GOT3 (cell line): Measurements from ENCODE around the gene TLN1.

Experiments used
- DNase-seq: peaks from one replicate; lab custom pipeline; 2025; ENCODE audit warnings: mixed read lengths; lab: John Stamatoyannopoulos, UW

Gene TLN1, protein sequence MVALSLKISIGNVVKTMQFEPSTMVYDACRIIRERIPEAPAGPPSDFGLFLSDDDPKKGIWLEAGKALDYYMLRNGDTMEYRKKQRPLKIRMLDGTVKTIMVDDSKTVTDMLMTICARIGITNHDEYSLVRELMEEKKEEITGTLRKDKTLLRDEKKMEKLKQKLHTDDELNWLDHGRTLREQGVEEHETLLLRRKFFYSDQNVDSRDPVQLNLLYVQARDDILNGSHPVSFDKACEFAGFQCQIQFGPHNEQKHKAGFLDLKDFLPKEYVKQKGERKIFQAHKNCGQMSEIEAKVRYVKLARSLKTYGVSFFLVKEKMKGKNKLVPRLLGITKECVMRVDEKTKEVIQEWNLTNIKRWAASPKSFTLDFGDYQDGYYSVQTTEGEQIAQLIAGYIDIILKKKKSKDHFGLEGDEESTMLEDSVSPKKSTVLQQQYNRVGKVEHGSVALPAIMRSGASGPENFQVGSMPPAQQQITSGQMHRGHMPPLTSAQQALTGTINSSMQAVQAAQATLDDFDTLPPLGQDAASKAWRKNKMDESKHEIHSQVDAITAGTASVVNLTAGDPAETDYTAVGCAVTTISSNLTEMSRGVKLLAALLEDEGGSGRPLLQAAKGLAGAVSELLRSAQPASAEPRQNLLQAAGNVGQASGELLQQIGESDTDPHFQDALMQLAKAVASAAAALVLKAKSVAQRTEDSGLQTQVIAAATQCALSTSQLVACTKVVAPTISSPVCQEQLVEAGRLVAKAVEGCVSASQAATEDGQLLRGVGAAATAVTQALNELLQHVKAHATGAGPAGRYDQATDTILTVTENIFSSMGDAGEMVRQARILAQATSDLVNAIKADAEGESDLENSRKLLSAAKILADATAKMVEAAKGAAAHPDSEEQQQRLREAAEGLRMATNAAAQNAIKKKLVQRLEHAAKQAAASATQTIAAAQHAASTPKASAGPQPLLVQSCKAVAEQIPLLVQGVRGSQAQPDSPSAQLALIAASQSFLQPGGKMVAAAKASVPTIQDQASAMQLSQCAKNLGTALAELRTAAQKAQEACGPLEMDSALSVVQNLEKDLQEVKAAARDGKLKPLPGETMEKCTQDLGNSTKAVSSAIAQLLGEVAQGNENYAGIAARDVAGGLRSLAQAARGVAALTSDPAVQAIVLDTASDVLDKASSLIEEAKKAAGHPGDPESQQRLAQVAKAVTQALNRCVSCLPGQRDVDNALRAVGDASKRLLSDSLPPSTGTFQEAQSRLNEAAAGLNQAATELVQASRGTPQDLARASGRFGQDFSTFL (N-terminal part only)

GRCh38 chr9:35732185-35732799 is at the start of gene TLN1, which contains the start of gene CREB3:
TSS of gene TLN1 (minus strand) at chr9:35732195. CDS start at chr9:35725694, 6,501 bp downstream.
TSS of gene CREB3 (plus strand) at chr9:35732666. CDS start at chr9:35732773, 107 bp downstream.
- DNase-seq, result peak; percentile 86

GRCh38 chr9:35781066-35781465 is 49.1 kb upstream of the TLN1 start:
- DNase-seq, result no peak

DNA sequence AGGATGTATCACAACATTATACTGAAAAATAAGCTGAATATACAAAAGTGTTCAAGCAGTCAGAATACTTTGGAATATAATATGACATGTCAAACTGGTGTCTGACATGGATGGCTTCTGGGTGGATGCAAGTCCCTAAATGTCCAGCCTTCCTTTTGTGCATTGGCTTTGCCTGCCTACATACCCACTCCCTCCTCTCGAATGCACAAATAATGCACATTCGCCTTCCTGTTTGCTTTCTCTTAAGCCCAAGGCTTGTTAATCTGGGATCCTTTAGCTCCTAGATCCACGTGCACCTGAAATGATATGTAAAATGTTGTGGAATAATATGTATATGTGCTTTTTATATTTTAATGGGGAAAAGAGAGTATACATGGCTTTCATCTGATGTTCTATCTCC is 46.5 kb upstream of the TLN1 start:
- DNase-seq, result no peak

GRCh38 chr9:35776018-35776417 is 44.0 kb upstream of the TLN1 start:
- no peak for DNase-seq

DNA sequence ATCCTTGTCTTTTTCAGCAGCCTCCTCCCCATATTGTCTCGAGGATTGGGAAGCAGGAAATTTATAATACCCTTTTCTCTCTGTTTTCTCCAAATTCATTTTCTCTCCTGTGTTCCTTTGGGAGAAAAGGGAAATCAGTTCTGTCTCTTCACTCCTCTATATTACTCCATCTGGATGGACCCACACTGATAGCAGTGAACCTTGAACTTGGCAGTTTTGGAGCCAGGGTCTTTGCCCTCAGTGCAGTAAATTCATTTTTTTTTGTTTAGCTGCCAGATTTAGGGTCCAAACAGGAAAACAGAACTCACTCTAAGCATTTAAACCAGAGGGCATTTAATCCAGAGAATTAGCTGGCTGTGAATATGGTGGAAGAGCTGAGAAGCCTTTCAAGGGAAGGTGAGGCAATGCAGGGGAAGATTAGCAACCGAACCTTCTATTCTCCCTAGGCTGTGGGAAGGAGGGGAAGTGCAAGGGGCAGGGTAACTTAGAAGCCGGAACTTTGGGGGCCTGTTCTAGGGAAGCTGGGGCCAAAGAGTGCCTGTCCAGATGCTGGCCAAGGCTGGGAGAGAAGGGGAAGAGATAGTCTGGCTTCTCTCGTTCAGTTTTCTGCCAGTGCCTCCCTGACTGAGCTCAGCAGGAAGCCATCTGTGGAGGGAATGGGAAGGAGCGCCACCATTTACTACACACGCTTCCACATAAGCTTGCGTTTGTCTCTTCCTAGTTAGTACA is 43.1 kb upstream of the TLN1 start:
- no peak for DNase-seq

DNA sequence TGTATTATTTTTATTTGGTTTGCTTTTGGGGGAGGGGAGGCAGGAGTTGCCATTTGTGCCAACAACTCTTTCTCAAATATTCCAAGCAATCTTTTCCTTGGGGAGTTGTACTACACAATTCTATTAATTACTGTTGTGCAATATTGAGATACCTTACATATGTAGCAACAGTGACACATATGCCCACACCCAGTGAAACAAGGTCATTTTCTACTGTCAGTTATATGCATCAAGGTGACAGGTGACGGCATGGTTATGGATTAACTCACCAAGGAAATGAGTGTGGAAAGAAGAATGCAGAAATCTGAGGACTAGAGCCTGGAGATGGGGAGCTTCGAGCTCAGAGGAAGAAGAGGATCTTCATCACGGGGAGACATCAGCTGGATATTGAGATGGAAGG is 39.9 kb upstream of the TLN1 start:
- DNase-seq, result no peak

GRCh38 chr9:35771534-35771933 is 39.5 kb upstream of the TLN1 start:
- DNase-seq, result no peak

DNA sequence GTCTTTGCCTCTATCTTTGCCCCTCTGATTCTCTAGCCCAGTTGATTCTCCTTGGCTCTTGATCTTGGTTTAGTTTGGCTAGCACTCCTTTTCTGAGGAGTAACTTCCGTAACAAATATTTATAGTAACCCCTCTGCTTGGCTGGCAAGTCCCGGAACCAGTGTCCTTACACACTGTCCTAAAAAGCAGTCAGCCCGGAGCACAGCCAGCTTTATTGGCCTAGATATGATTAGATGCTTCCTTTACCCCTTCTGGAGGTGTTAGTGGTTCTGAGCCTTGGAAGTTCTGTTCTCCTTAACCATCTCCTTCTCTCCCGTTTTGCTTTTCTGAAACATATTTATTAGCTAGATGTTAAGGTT is 39.1 kb upstream of the TLN1 start:
- DNase-seq, result no peak

DNA sequence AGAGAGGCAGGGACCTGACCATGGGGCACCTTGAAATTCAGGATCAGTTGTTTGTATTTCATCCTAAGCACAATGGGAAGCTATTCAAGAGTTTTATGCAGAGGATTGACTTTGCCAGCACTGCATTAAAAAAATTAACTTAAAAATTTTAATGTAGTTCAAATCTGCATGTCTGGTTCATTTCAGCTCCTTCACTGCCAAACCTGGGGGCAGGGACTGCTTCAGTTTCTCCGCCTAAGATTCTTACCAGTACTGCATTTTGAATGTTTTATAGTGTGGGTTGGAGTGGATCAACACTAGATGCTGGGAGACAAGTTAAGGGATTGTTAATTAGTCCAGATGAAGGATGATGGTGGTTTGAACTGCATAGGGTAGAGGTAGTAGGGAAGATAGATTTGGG is 37.8 kb upstream of the TLN1 start:
- no peak for DNase-seq

- DNase-seq, result no peak
Measured at GRCh38 chr9:35767458-35767857, 35.5 kb upstream of the TLN1 start.

DNA sequence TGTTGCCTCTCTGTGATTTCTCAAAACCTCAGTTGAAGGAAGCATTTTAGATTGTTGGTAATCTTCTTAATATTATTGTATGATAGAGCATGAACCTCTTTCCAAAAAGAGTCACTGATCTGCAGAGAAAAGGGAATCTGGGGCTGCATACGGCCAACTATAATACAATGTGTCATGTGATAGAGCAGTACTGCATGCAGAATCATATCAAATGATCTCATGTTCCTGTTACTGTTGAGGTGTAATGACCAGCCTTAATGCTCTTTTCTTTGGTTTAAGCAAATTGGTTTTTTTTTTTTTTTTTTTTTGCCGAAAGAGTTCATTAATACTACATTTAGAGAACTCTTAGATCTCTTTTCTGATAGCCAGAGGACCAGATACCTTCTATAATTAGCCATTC is 35.0 kb upstream of the TLN1 start:
- no peak for DNase-seq

DNA sequence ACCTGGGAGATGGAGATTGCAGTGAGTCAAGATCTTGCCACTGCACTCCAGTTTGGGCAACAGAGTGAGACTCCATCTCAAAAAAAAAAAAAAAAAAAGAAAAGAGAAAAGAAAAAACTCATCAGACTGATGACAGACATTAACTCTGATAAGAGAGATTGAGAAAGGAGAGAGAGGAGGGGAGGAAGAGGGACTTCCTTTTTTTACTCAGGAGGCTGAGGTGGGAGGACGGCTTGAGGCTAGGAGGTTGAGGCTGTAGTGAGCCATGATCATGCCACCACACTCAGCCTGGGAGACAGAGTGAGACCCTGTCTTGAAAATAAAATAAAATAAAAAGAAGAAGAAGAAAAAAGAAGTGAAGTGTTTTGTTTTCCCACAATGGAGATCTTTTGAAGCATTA is 31.8 kb upstream of the TLN1 start:
- no peak for DNase-seq

DNA sequence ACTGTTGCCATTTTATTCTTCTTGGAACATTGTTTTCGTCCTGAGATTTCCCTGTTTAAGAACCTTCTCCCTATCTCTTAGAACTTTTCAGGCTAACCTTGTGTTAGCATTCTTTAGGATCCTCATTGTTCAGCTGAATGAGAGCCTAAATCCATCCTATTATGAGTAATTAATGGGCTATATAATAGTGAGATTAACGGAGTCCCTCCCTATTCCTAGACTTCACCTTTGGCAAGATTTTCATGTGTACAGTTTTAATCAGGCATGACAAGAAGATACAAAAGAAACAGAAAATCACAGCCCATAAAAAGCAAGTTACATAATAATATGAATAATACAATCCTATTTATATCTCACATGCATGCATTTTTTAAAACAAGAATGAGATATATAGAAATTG is 31.2 kb upstream of the TLN1 start:
- no peak for DNase-seq

DNA sequence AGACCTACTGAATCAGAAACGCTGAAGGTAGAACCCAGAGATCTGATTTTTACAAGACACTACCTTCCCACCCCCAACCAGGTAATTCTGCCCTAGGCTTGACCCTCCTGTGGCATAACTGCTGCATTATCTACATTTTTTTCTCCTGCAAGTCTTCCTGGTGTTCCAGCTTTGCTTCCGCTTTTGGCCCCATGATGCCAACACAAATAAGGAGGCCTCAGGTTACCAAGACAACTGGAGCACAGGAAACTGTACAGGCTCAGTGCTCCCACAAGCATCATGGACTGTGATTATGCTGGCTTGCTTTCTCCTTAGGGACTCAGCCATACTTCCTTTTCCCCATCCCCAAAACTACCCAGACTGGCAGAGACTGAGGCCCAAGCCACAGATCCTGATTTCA is 28.7 kb upstream of the TLN1 start:
- DNase-seq, result no peak

- no peak for DNase-seq
Measured at GRCh38 chr9:35759795-35760194, 27.8 kb upstream of the TLN1 start.

GRCh38 chr9:35758475-35759050 is 26.6 kb upstream of the TLN1 start:
- no peak for DNase-seq

DNA sequence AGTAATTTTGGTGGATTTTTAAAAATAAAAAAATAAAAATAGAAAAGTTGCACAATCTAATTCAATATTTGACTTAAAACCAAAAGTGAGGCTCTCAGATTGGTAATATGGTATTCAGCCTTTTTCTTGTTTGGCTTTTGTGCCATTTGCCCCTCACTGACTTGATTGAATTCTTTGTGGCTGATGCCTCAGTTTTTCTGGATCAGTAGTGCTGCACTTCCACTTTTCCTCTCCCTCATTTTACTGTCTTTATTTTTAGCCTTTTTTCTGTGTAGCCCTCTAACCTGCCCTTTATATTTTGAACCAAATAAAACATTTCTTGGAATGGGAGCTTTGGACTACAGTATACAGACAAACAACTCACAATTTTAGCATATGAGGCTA is 25.9 kb upstream of the TLN1 start:
- DNase-seq, result no peak

DNA sequence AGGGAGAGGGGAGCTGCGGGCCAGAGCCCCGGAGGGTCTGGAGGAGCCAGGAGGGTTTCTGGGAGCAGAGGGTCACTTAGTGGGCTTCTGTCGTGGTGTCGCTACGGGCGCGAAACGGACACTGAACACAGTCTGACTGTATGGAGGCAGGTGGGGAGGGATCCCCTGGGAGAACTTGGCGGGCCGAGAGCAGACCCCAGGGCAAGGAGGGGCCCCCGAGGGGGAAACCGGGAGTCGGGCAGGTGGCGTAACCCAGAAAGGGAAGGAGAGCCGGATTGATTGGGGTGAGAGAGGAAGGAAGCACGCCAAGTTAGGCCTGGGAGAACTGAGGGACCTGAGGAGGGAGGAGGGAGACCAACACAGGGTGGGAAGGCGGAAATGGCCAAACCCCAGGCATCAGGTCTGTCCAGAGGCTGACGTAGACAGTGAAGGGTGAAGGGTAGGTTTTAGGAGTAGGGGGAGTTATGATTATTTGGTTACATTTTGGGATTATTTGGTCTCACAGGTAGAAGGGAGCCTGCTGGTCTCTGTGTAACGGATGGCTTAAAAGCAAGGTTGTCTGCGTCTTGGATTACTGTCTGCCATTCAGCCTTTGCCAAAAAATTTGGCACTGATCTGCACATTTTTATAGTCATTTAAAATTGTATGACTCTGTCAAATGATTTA is 25.4 kb upstream of the TLN1 start:
- DNase-seq, result no peak

GRCh38 chr9:35756275-35757225 is 24.6 kb upstream of the TLN1 start:
- DNase-seq, result no peak
